Activated B cell treated with CpG ODN at 0.5 μM for 24 hours (primary cell): ENCODE data around the gene PLA2R1. TPM values are rescaled to one million over a fixed set of nuclear protein-coding genes. Genes with fewer than 3 reads are reported as not detected.

Experiments used
- ATAC-seq: fragments of 200-7000 bp; cut with Tn5 transposase; one replicate; pipeline ENCODE4 v1.10.0; 2021; ENCODE audit warnings: low read depth, mild to moderate bottlenecking, moderate library complexity
- CTCF ChIA-PET: fragments of 350-600 bp; sonication (Branson Sonifier 250); formaldehyde crosslinking; loops from one replicate; lab custom pipeline; 2021; ENCODE audit warnings: antibody characterized with exemption; lab: Charles Lee
- POLR2A ChIA-PET: fragments of 350-600 bp; sonication (Branson Sonifier 250); formaldehyde crosslinking; loops from one replicate; lab custom pipeline; 2021; ENCODE audit warnings: antibody characterized with exemption; lab: Charles Lee
- DNase-seq: peaks from one replicate; pipeline ENCODE4 v3.0.0; 2022
- H3K27ac Mint-ChIP-seq: one replicate; pipeline ENCODE4 v1.8.0; 2020; ENCODE audit warnings: mixed read lengths
- H3K27me3 Mint-ChIP-seq: one replicate; pipeline ENCODE4 v1.8.0; 2021; ENCODE audit warnings: mixed read lengths
- H3K36me3 Mint-ChIP-seq: one replicate; pipeline ENCODE4 v1.8.0; 2021; ENCODE audit warnings: low read depth, mixed read lengths
- H3K4me1 Mint-ChIP-seq: one replicate; pipeline ENCODE4 v1.8.0; 2021; ENCODE audit warnings: mixed read lengths
- H3K4me3 Mint-ChIP-seq: one replicate; pipeline ENCODE4 v1.8.0; 2020; ENCODE audit warnings: mild to moderate bottlenecking, mixed read lengths
- H3K9me3 Mint-ChIP-seq: one replicate; pipeline ENCODE4 v1.8.0; 2020; ENCODE audit warnings: mixed read lengths
- CTCF ChIP-seq: fragments of 200-600 bp; IDR thresholded peaks from one replicate; pipeline ENCODE4 v1.8.0; 2022; ENCODE audit warnings: antibody characterized with exemption, mild to moderate bottlenecking
- intact Hi-C: fragments of 100-400 bp; cut with micrococcal nuclease; formaldehyde crosslinking; loops from one replicate; pipeline ENCODE4 v1.15.1; 2024
- total RNA-seq: library from RNA; stranded (reverse); gene quantifications from 2 replicates; pipeline ENCODE4 v1.2.3, GENCODE V29; 2022

The PLA2R1 gene
- total RNA-seq, 1 donor from 2014 or later = not detected

- Mint-ChIP-seq H3K4me3 (no peak overlapping the region), H3K36me3 (peaks cover 76% of the 10 kb centered on the region), H3K27me3 (no peaks in the 10 kb centered on the region), H3K4me1 (peaks cover 95% of the 10 kb centered on the region), H3K27ac (peak overlapping the region; percentile 76), H3K9me3 (no peaks in the 10 kb centered on the region)
- ChIA-PET CTCF (interaction anchor here (0.6 kb wide), 1 partner anchor 60 kb away, joined by 3 read pairs; no protein-coding TSS in a partner anchor), POLR2A (interaction anchor here (0.7 to 3.7 kb wide), 5 partner anchors 8 to 18 kb away, joined by 3 to 40 read pairs (median 5); partner anchors contain the start of gene LY75)
- intact Hi-C loops = no loop called here
- ATAC-seq (no peak), DNase-seq (no peak)
- no peak for TF ChIP-seq CTCF
These were observed 168.1 kb downstream of the PLA2R1 start for GRCh38 chr2:159894145-159894838.

- TF ChIP-seq CTCF = no peak
- H3K36me3 Mint-ChIP-seq = peaks cover 74% of the 10 kb centered on the region
- H3K4me1 Mint-ChIP-seq = peaks cover 84% of the 10 kb centered on the region
- H3K9me3 Mint-ChIP-seq = no peaks in the 10 kb centered on the region
- intact Hi-C loops = no loop called here
- ChIA-PET POLR2A (no interaction called here), CTCF (interaction anchor here (0.6 to 1.3 kb wide), 2 partner anchors 7 to 14 kb away, joined by 3 read pairs; no protein-coding TSS in a partner anchor)
- DNase-seq = no peak
- H3K4me3 Mint-ChIP-seq = peak overlapping the region; percentile 5
- no peaks in the 10 kb centered on the region for H3K27me3 Mint-ChIP-seq
- no peak for ATAC-seq
- H3K27ac Mint-ChIP-seq = peak overlapping the region; percentile 76
These were observed 169.2 kb downstream of the PLA2R1 start for GRCh38 chr2:159892990-159893810.

- Mint-ChIP-seq H3K4me3 (no peak overlapping the region), H3K36me3 (peaks cover 74% of the 10 kb centered on the region), H3K27me3 (no peaks in the 10 kb centered on the region), H3K9me3 (no peaks in the 10 kb centered on the region), H3K27ac (peak overlapping the region; percentile 76), H3K4me1 (peaks cover 75% of the 10 kb centered on the region)
- intact Hi-C loops = loop anchor here (1.0 kb wide), 1 partner anchor 13 kb away; no protein-coding TSS in a partner anchor
- CTCF ChIA-PET = interaction anchor here (0.6 to 1.3 kb wide), 2 partner anchors 8 to 13 kb away, joined by 3 read pairs; no protein-coding TSS in a partner anchor
- DNase-seq (no peak), ATAC-seq (no peak)
- no peak for TF ChIP-seq CTCF
- POLR2A ChIA-PET = interaction anchor here (0.9 to 2.7 kb wide), 2 partner anchors 12 to 13 kb away, joined by 3 to 23 read pairs; partner anchors contain the start of gene LY75
These were observed 170.3 kb downstream of the PLA2R1 start for GRCh38 chr2:159891917-159892730.

- H3K36me3 Mint-ChIP-seq = peaks cover 71% of the 10 kb centered on the region
- no peak for TF ChIP-seq CTCF
- ChIA-PET POLR2A (interaction anchor here (0.5 to 2.7 kb wide), 5 partner anchors 9 to 179 kb away, joined by 4 to 23 read pairs (median 4); partner anchors contain the start of genes LY75 and MARCHF7), CTCF (no interaction called here)
- H3K9me3 Mint-ChIP-seq = no peaks in the 10 kb centered on the region
- intact Hi-C loops = loop anchor here (1.0 kb wide), 1 partner anchor 12 kb away; no protein-coding TSS in a partner anchor
- peak overlapping the region; percentile 24 for H3K4me3 Mint-ChIP-seq
- DNase-seq (no peak), ATAC-seq (no peak)
- no peaks in the 10 kb centered on the region for H3K27me3 Mint-ChIP-seq
- H3K27ac Mint-ChIP-seq = peak overlapping the region; percentile 76
- H3K4me1 Mint-ChIP-seq = peaks cover 66% of the 10 kb centered on the region
These were observed 171.2 kb downstream of the PLA2R1 start for GRCh38 chr2:159891267-159891588.
